ENCODE data around the gene DGAT2L6. TPM values are rescaled to one million over a fixed set of nuclear protein-coding genes. Genes with fewer than 3 reads are reported as not detected.

The DGAT2L6 gene
- total and polyA plus RNA-seq, 2 donors = not detected

Small RNA genes within 50 kb of the gene (small RNA-seq; reads per million reads assigned to genes)
- not detected for gene RNA5SP507

Other genes starting within 250 kb of the DGAT2L6 start
- gene AWAT2, start 127.5 kb upstream of the DGAT2L6 start, total RNA-seq = not detected
- gene AWAT2, start 127.5 kb upstream of the DGAT2L6 start, polyA plus RNA-seq = not detected
- gene OTUD6A, start 115.0 kb upstream of the DGAT2L6 start, total RNA-seq = not detected
- gene OTUD6A, start 115.0 kb upstream of the DGAT2L6 start, polyA plus RNA-seq = not detected
- 65.5 TPM for gene IGBP1, start 44.0 kb upstream of the DGAT2L6 start, total RNA-seq
- 77.0 TPM for gene IGBP1, start 44.0 kb upstream of the DGAT2L6 start, polyA plus RNA-seq
- not detected for gene AWAT1, start 57.2 kb downstream of the DGAT2L6 start, total RNA-seq
- gene AWAT1, start 57.2 kb downstream of the DGAT2L6 start, polyA plus RNA-seq = not detected
- gene P2RY4, start 82.7 kb downstream of the DGAT2L6 start, total RNA-seq = 0.74 TPM
- 0.06 TPM for gene P2RY4, start 82.7 kb downstream of the DGAT2L6 start, polyA plus RNA-seq
- gene ARR3, start 90.9 kb downstream of the DGAT2L6 start, total RNA-seq = not detected
- gene ARR3, start 90.9 kb downstream of the DGAT2L6 start, polyA plus RNA-seq = not detected
- gene RAB41, start 104.7 kb downstream of the DGAT2L6 start, total RNA-seq = not detected
- not detected for gene RAB41, start 104.7 kb downstream of the DGAT2L6 start, polyA plus RNA-seq
- 27.1 TPM for gene PDZD11, start 112.4 kb downstream of the DGAT2L6 start, total RNA-seq
- 41.8 TPM for gene PDZD11, start 112.4 kb downstream of the DGAT2L6 start, polyA plus RNA-seq
- 7.2 TPM for gene KIF4A, start 112.6 kb downstream of the DGAT2L6 start, total RNA-seq
- gene KIF4A, start 112.6 kb downstream of the DGAT2L6 start, polyA plus RNA-seq = 0.20 TPM
- gene GDPD2, start 245.8 kb downstream of the DGAT2L6 start, total RNA-seq = 0.21 TPM
- gene GDPD2, start 245.8 kb downstream of the DGAT2L6 start, polyA plus RNA-seq = 0.15 TPM

All from urinary bladder (tissue), 2 donors.